LoVo (cell line): Measurements from ENCODE around the gene METTL6.
"Not testable (repeated sequence)": the region's sequence is repeated elsewhere in the genome, so short reads cannot be mapped to it uniquely, and the experiment has no call there.

Experiments
- DNase-seq: peaks from one replicate; pipeline ENCODE4 v3.0.0-alpha.2; 2016; ENCODE audit warnings: low spot score

METTL6 gene

GRCh38 chr3:15450438-15451215, 23.3 kb upstream of the METTL6 start:
- no peak for DNase-seq

GRCh38 chr3:15449489-15450224, 22.3 kb upstream of the METTL6 start:
- DNase-seq, result no peak

GRCh38 chr3:15443826-15444524, 16.6 kb upstream of the METTL6 start:
- no peak for DNase-seq

- DNase-seq, result no peak
Measured at GRCh38 chr3:15440891-15441290, 13.5 kb upstream of the METTL6 start.

GRCh38 chr3:15439476-15439875, 12.1 kb upstream of the METTL6 start:
- no peak for DNase-seq

- no peak for DNase-seq
Measured at GRCh38 chr3:15438983-15439382, 11.6 kb upstream of the METTL6 start.

GRCh38 chr3:15436246-15436645, 8.9 kb upstream of the METTL6 start:
- no peak for DNase-seq

GRCh38 chr3:15434756-15435155, 7.4 kb upstream of the METTL6 start:
- DNase-seq, result no peak

GRCh38 chr3:15433531-15433930, 6.2 kb upstream of the METTL6 start:
- DNase-seq, result no peak

- DNase-seq, result no peak
Measured at GRCh38 chr3:15431256-15431837, 4.0 kb upstream of the METTL6 start.

- DNase-seq, result no peak
Measured at GRCh38 chr3:15430624-15431023, 3.3 kb upstream of the METTL6 start.

GRCh38 chr3:15429080-15429479, 1.7 kb upstream of the METTL6 start:
- no peak for DNase-seq

- DNase-seq, result peak; percentile 7
Measured at GRCh38 chr3:15428539-15428938, 1.2 kb upstream of the METTL6 start.

GRCh38 chr3:15427981-15428380, 637 bp upstream of the METTL6 start:
- DNase-seq, result no peak

- DNase-seq, result no peak
Measured at GRCh38 chr3:15426579-15427118, 695 bp downstream of the METTL6 start.

- no peak for DNase-seq
Measured at GRCh38 chr3:15420871-15421270, 6.5 kb downstream of the METTL6 start.

GRCh38 chr3:15410966-15411365, 16.4 kb downstream of the METTL6 start:
- DNase-seq, result not testable (repeated sequence)

- DNase-seq, result no peak
Measured at GRCh38 chr3:15409774-15410173, 17.6 kb downstream of the METTL6 start.

GRCh38 chr3:15409239-15409638, 18.1 kb downstream of the METTL6 start:
- no peak for DNase-seq

GRCh38 chr3:15405448-15406050, 21.8 kb downstream of the METTL6 start:
- peak; percentile 61 for DNase-seq

- no peak for DNase-seq
Measured at GRCh38 chr3:15404767-15405166, 22.6 kb downstream of the METTL6 start.

- no peak for DNase-seq
Measured at GRCh38 chr3:15403965-15404364, 23.4 kb downstream of the METTL6 start.
